WTC11 (cell line): ENCODE results near the gene TTC21A.

Experiments
- ESRRA ChIP-seq: sonication (generic); formaldehyde crosslinking; IDR thresholded peaks from 2 replicates; pipeline ENCODE4 v1.8.1; 2022; ENCODE audit warnings: mild to moderate bottlenecking, missing genetic modification reagents, borderline replicate concordance
- NFYB ChIP-seq: sonication (generic); formaldehyde crosslinking; conservative IDR thresholded peaks from 2 replicates; pipeline ENCODE4 v1.8.0; 2022; ENCODE audit warnings: low read depth, missing genetic modification reagents
- TF ChIP-seq, protein P1 (sequence below): fragments of 200-600 bp; IDR thresholded peaks from 2 replicates; pipeline ENCODE4 v1.8.0; 2022; ENCODE audit warnings: antibody characterized with exemption
- TF ChIP-seq, protein P2 (sequence below): sonication (generic); formaldehyde crosslinking; IDR thresholded peaks from 2 replicates; pipeline ENCODE4 v1.8.0; 2022; ENCODE audit warnings: mild to moderate bottlenecking, missing genetic modification reagents
- TF ChIP-seq, protein P3 (sequence below): sonication (generic); formaldehyde crosslinking; IDR thresholded peaks from 2 replicates; pipeline ENCODE4 v1.8.1; 2022; ENCODE audit warnings: low read depth, missing genetic modification reagents, borderline replicate concordance

DNA sequence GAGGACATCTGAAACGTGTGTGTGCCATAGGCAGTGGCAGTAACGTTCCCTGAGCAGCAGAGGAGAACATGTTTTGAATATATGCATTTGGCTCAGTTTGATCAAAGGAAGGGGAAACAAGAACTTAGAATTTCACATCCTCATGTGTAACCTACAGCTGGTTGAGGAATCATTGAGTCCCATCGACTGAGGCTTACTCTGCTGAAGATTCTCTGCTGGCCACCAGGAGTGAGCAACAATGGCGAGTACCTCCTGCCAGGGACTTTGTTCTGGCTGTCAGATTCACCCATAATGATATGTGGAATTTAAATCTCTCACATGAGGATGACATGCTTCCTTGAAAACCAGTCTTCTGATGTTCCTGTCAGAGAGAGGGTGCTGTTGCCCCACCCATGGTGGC is 21.3 kb upstream of the TTC21A start:
- TF ChIP-seq NFYB (CRISPR knock-in tag) (no peak), ESRRA (no peak)
- TF ChIP-seq, protein P1, sequence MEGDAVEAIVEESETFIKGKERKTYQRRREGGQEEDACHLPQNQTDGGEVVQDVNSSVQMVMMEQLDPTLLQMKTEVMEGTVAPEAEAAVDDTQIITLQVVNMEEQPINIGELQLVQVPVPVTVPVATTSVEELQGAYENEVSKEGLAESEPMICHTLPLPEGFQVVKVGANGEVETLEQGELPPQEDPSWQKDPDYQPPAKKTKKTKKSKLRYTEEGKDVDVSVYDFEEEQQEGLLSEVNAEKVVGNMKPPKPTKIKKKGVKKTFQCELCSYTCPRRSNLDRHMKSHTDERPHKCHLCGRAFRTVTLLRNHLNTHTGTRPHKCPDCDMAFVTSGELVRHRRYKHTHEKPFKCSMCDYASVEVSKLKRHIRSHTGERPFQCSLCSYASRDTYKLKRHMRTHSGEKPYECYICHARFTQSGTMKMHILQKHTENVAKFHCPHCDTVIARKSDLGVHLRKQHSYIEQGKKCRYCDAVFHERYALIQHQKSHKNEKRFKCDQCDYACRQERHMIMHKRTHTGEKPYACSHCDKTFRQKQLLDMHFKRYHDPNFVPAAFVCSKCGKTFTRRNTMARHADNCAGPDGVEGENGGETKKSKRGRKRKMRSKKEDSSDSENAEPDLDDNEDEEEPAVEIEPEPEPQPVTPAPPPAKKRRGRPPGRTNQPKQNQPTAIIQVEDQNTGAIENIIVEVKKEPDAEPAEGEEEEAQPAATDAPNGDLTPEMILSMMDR: no peak
- TF ChIP-seq, protein P2, sequence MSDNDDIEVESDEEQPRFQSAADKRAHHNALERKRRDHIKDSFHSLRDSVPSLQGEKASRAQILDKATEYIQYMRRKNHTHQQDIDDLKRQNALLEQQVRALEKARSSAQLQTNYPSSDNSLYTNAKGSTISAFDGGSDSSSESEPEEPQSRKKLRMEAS (CRISPR knock-in tag): no peak
- TF ChIP-seq, protein P3, sequence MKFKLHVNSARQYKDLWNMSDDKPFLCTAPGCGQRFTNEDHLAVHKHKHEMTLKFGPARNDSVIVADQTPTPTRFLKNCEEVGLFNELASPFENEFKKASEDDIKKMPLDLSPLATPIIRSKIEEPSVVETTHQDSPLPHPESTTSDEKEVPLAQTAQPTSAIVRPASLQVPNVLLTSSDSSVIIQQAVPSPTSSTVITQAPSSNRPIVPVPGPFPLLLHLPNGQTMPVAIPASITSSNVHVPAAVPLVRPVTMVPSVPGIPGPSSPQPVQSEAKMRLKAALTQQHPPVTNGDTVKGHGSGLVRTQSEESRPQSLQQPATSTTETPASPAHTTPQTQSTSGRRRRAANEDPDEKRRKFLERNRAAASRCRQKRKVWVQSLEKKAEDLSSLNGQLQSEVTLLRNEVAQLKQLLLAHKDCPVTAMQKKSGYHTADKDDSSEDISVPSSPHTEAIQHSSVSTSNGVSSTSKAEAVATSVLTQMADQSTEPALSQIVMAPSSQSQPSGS: no peak
